ENCODE results near the gene HOXC11.

Gene HOXC11

DNA sequence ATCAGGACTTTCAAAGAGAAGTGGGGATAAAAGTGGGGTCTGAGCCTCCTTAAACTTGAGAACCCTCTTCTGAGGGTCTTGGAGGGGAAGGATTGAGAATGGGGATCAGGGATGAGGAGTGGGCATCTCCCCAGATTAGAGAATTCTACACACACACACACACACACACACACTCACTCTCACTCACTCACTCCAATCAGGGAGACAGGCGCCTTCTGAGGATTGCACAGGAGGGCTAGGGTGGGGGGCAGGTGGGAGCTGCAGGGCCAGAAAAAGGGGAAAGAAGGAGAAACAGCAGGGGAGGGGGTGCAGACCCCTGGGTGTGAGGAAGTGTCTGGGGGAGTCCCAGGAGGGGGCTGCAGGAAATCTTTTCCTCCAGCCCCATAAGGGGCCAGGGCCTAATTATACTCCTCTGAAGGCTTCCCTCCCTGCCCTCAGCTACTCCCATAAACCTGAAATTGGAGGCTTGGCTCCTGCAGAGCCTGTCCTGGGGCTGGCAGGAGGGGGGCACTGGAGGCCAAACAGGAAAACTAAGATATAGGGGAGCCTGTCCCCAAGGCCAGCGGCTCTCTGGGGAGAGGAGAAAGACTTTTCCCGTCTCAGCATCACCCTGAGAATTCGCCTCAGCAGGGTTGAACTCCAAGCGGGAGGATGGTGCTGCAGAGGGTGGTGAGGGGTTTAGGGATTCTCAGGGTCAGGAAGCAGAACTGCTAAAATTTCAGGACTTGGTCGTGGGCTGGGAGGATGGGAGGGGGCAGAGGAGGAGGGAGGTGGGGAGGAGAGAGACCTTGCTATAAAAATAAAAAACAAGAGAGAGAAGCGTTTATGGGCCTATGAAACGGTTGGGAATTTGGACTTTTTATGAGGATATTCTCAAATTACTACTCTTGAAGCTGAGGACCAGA is 28.6 kb downstream of the HOXC11 start:
- no peak for DNase-seq

DNA sequence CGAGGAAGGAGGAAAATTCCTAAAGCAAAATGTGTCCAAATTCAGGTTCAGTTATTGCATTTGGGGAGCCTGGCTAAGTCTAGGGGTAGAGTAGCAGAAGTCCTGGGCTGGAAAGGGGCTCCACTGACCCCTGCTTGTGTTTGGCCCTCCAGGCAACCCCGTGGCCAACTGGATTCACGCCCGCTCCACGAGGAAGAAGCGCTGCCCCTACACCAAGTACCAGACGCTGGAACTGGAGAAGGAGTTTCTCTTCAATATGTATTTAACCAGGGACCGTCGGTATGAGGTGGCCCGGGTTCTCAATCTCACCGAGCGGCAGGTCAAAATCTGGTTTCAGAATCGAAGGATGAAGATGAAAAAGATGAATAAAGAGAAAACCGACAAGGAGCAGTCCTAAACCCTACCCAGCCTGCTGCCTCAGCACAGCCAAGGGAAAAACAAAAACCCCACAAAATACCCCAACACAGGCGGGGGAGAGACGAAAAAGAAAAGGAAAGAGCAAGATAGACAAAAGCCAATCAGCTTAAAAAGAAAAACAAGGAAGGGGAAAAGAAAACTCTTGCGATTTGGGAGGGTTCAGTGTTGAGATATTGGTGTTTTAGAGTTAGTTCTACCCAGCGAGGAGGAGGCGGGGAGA is 29.5 kb downstream of the HOXC11 start:
- no peak for DNase-seq

DNA sequence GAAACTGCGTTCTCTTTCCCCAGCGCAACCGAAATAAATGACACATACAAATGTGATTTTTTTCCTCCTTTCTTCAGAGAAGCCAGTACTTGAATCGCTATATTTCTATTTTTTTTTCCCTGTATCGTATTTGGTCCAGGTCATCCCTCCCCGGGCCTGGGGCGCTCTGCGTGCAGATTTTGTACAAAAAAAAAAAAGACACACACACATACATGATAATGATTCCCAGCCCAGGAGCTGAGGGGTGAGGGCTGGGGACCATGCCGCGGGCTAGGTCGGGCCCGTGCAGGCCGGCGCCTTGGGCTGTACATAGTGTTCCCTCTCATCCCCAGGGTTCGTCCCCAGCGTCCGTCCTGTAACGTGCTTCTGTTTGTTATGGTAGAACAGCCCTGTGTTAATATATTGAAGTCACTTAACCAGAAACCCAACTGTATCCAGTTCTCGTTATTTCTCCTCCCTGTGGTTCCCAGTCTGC is 30.0 kb downstream of the HOXC11 start:
- no peak for DNase-seq

DNA sequence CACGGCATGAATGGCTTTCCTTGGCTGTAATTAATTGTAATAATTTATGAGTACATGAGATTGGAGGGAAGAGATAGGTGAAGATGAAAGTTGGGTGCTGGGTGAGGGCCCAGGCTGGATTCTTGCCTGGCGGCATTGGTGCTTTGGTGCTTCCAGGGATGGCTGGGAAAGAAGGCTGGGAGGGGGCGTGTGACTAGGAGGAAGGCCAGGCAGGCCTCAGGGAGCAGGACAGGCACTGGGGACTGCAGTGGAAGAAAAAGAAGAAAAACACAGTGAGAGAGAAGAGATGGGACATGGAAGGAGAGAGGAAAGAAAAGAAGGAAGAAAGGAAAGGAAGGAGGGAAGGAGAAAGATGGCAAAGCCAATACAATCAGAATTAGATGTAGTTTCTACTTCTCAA is 30.7 kb downstream of the HOXC11 start:
- no peak for DNase-seq

DNA sequence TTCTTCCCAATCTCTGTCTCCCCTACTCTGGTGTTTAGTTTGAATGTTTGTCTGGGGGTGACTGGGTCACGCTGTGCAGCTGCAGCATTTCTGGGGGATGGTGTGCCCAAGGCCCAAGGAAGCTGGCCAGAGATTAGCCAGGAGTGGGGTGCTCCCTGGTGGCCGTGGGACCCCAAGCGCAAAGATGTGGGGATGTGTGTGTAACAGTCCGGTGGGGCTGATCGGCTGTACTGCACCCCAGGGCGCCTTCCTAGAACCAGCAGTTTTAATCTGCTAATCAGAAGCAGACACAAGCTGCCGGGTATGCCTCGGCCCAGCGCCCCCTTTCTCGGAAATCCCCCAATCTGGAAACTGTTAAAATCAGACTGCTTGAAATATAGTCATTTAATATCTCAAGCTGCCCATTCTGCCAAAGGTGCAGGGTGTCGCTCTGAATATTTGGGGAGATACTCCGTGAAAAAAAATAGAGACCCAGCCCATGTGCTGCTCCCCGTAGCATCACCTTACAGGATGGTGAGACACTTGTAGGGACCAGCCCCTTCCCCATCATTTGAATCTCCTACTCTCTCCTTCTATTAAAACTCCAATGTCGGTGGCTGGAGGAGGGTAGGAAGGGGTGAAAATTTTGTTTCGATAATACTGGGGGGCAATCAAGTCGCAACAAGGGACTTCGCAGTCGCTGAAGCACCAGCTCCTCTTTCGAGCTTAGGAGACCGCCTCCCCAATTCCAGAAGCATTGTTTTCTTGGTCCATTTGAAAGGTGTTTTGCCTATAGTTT is 31.3 kb downstream of the HOXC11 start:
- DNase-seq = no peak

DNA sequence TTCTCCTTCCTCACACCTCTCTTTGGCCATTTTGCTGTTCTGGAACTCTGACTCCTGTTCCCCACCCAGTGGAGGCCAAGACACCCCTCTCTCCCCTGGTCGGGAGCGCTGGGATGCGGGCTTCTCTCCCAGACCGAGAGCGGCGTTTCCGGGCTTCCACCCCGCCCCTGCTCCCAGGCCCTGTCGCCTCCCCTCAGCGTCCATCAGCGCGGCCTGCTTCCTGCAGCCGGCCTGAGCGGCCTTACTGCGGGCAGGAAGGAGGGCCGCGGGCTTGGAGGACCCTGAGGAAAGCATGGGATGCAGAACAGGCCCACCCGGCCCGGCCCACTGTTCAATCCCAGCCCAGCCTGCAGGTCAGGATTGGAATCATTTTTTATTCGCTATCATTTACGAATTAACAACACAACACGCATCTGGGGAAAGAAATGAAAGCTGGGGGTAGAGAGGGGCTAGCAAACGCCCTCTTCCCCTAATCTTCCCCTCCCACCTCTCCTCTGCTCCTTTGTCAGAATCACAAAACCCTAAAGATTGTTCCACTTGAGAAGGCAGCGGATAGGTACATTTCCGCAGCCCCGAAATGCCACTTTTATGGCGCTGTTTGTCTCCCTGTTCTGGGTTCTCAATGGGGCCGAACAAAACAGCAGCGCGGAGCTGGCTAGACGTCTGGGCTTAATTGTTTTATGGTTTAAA is 32.1 kb downstream of the HOXC11 start:
- DNase-seq = peak; percentile 47 to 69

DNA sequence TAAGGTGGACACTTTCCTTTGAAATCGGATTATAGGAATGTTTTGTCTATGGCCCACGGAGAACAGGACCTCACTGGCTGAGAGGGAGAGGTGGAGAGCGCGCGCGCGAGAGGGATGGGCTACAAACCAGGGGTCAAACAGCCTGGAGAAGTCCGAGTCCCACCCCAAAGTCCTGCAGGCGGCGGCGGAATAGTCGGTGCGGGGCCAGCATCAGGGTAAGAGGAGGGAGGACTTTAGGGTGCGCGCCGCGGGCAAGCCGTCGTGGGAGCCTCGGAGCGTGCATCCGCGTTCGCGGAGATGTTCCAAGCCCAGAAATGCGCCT is 32.6 kb downstream of the HOXC11 start:
- DNase-seq = no peak

DNA sequence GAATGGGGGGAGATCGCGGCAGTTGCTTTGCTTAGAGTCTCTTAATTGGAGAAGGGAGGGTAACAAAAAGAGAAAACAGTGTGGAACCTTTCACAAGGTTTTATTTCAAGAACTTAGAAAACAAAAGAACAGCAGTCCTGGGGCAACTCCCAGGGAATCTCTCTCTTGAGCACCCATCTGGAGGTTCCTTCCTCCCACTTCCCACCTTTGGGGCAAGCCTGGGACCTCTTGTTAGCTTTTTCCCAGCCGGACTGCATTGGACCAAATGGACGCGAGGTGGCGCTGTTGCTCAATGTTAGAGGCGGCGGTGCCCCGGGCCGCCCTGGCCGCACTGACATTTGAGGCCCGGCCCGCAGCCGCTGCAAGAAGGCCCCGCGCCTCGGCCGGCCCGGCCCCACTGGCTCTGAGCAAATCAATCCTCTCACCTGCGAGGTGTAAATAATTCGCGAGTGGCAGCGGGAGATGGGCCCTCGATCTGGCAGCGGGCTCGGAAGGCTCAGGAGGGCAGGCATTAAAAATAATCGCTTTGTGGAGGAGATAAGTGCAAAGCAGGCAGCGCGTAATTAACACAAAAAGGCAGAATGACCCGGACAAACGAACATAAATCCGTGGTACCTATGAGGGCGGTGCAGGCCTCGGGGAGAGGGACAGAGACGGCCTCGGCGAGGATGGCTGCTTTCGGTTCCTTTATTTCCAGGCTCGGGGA is 33.1 kb downstream of the HOXC11 start:
- peak; percentile 70 to 73 for DNase-seq

DNA sequence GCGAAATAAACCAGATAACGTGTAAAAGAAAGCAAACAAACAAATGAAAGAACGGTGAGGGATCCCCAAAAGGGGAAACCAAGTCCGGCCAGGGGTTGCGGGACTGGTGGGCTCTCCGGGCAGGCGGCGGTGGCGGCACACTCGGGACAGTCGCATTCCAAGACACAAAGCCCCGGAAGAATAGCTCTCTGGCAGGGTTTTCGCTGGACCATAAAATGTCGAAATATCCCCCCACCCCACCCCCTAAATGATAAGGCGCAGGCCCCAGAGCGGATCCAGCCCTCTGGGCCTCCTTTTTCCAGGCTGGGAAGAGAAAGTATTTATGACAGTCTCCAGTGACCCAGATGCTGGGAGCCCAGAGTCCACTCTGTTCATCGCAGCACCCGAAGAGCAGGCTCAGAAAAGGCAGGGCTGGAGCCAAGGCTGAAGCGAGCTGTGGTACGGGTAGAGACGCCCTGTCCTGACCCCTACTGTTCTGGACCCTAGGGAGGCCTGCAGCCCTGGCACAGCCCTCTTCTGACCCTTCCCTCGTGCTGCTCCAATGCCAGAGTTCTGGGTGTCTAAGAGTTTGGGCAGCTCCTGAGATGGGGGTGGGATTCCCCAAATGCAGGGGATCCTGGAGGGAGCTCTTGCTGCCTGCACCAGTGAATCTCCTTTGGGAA is 33.8 kb downstream of the HOXC11 start:
- no peak for DNase-seq

DNA sequence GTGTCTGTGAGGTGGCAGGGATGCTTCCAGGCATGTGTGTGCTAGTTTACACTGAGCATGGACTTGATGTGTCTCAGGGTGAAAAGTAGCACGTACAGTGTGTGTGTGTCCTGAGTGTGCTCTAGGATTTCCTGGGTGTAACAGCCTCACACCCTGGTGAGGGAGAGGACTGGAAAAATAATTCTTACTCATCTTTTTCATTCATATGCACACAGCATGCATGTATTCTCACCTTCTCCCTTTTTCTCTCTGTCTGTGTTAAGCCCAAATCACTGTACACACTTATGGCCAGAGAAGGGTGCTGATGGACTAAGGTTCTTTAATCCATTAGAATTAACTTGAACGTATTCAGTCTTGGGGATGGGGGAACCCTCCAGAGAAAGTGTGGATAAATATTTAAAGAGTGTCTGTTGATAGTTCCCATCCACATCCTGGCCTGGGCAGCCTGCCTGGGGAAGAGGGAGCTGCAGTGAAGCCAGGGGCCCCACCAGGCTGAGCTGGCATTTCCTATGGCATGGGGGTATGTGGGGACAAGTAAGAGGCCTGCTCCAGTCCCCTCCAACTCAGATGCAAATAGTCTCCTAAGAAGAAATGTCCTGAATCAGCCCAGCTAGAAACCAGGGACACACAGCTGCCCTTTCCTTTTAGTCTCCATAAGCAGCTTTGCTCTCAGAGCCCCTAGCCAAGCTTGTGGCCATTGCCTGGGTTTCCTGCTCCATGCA is 34.8 kb downstream of the HOXC11 start:
- no peak for DNase-seq

DNA sequence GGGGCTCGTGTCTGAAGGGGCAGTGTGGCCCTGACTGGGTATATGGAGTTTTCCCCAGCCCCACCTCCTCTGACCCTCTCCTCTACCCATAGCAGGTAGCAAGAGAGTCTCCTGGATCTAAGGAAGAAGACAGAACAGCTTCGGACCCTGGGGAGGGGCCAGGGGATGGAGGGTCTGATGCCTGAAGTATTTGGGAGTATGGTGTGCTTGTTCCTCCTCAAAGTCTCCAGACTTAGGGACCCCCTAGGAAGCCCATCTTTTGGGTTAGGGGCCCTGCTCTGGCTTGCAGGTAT is 35.3 kb downstream of the HOXC11 start:
- no peak for DNase-seq

DNA sequence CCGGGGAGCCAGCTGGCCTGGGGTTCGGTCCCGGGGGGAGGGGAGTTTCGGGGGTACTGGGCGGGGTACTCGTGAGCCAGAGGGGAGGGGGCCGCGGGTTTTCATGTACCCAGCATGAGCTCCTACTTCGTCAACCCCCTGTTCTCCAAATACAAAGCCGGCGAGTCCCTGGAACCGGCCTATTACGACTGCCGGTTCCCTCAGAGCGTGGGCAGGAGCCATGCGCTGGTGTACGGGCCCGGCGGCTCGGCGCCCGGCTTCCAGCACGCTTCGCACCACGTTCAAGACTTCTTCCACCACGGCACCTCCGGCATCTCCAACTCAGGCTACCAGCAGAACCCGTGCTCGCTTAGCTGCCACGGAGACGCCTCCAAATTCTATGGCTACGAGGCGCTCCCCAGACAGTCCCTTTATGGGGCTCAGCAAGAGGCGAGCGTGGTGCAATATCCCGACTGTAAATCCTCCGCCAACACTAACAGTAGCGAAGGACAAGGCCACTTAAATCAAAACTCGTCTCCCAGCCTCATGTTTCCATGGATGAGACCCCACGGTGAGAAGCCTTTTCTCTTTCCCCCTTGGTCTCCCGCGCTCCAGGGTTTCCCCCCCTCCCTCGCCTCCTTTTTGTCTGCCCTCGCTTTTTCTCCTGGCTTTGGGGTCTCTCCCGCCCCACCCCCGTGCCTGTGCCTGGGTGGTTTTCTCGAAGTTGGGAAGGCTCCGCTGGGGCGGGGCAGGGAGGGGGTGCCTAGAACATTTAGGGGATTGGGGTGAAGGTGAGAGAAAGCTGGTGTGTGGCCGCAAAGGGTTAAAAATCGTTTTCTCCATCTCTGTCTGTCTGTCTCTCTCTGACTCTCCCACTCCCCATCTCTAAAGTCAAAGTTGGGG is 36.5 kb downstream of the HOXC11 start:
- no peak for DNase-seq

DNA sequence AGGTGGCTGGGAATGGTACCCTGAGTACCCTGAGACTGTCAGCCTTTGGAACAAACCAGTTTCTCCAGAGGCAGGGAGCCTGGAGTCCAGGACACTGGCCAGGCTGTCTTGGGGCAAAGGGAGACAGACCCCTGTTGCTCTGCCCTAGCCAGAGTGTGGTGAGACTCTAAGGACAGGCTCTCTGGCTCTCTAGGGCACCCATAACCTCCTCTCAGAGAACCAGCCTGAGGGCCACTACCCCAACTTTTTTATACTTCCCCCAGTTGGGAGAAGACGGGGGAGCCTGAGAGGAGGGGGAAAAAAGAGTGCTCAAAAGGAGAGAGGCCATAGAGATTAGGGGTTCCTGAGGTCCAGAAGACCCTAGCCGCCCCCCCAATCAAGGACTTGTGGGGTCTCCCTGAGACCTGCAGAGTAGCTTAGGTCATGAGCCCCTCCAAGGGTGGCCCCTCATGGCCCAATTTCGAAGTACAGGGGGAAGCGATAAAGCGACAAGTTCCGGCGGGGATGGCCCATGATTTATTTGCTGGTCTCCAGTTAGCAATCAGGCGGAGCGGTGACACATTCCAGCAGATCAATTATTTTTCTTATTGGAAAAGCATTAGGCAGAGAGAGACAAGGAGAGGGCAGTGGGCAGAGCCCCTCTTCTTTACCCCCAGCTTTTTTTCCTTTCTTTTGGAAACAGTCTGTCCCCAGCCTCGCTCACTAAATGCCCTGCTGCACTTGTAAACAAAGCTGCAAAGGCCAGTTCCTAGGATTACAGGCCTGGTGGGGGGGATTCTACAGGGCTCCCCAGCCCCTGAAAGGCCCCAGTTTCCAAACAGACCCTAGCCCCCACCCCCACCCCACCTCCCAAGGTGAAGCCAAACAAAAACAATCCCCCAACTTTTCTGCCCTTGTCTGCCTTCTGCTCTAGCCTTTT is 37.4 kb downstream of the HOXC11 start:
- DNase-seq = no peak

DNA sequence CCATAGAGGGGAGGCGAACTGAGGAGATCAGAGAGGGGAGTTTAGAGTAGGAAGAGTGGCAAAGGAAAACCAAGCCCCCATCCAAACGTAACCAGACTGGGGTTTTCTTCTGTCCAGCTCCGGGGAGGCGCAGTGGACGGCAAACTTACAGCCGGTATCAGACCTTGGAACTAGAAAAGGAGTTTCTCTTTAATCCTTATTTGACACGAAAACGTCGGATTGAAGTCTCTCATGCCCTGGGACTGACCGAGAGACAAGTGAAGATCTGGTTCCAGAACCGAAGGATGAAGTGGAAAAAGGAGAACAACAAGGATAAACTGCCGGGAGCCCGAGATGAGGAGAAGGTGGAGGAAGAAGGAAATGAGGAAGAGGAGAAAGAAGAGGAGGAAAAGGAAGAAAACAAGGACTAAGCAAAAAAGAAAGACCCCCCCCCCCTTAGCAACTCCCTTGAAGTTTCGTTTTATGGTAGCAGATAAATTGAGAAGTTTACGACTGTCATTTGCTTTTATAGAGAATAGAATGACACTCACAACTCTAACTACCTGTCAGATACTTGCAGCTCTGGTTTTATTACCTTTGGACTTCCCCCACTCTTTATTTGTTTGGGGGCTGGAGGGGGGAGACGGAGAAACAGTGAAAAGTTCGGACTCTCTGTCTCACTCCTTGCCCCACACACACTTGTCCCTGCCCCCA is 38.2 kb downstream of the HOXC11 start:
- DNase-seq = no peak

DNA sequence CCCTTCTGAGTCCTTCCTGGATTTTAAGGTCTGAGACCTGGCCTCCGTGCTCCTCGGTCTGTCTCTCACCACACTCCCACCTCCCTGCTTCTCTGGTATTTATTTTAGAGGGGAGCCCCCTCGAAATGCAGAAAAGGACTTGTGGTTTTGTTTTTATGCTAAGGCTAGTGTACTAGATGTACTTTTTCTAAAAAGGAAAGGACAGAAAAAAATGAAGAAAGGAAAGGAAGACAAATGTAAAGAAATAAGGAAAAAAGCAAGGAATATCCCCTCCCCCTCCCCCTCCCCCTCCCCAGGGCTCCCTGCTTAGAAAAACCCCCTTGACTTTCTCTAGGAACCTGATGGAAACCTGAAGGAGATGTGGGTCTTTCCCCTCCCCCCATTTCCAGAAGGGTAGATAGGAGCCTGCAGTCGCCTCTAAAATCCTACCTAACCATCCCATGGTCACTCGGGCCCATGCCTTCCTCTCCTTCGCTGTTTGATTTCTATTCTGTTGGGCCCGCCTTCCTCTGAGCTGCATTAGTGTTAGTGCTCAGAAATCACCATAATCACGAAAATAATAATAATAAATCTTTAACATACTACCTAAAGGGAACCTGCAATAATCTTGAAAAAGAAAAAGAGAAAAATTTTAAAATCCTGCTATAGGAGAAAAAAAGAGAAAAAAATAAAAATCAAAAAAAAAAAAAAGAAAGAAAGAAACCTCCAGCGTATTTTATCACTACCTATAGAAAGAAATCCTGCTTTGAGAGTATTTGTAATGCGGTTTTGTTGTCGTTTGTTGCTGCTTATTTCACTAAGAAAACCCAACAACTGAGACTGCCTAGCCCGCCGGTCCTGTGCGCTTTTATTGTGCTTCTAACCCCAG is 39.0 kb downstream of the HOXC11 start:
- no peak for DNase-seq

DNA sequence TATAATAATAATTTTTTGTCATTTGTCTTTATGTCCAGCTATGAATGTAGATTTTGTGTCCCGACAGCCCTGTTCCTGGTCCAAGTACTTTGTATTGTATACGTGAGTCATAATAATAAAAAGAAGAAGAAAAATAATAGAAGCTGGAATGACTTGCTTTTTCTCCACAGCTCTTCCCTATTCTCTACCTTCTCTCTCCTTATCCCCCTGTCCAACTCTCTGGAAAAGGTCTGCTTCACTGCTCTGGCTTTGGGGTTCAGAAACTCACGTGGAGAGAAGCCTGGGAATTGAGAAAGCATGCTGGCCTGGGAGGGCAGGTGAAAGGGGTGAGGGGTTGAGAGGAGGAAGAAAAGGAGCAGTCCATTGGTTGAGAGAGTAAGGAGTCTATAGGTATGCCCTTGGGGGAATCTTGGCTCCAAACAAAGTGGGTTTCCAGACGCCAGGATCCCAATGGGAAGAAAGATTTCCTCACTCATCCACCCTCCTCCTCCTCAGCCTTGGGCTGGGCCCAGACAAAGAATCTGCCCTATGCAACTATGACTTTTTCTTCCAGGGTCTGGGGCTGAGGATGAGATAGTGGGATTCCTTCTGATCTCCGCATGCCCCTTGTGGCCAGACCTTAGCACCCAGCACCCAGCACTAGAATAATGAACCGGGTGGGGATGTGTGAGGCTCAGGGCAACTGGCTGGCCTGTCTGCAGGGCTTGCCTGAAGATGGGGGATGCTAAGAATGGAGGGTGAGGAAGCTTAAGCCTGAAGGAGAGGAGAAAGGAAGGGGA is 39.9 kb downstream of the HOXC11 start:
- DNase-seq = no peak

Measured in SHP77 (cell line).